ENCODE data around the gene CALCOCO2. TPM values are rescaled to one million over a fixed set of nuclear protein-coding genes. Genes with fewer than 3 reads are reported as not detected.

The CALCOCO2 gene
- total and polyA plus RNA-seq, 2 of the 13 experiments (the other 11 are each of a cell fraction or from before 2014, with no cell fraction given) = 72.9 to 111 TPM

GRCh38 chr17:48814504-48814903 lies 16.3 kb upstream of the CALCOCO2 start (continued):
- TF ChIP-seq CTCF (CRISPR knock-in tag; IDR thresholded peaks at IDR 0.05) (peak; percentile 85), BCLAF1 (IDR thresholded peaks at IDR 0.05) (no peak), E2F2 (CRISPR knock-in tag; IDR thresholded peaks at IDR 0.05; ENCODE audit: borderline replicate concordance) (no peak), ZNF616 (CRISPR knock-in tag; IDR thresholded peaks at IDR 0.05; ENCODE audit: low read depth) (no peak), HOXA7 (CRISPR knock-in tag; IDR thresholded peaks at IDR 0.05) (no peak), SCMH1 (CRISPR knock-in tag; IDR thresholded peaks at IDR 0.05; ENCODE audit: borderline replicate concordance) (no peak), ZNF121 (CRISPR knock-in tag; IDR thresholded peaks at IDR 0.05) (no peak), ZNF329 (CRISPR knock-in tag; IDR thresholded peaks at IDR 0.05; ENCODE audit: low read depth) (no peak), ZFP36 (IDR thresholded peaks at IDR 0.05; ENCODE audit: borderline replicate concordance, low read depth, low read length, partially characterized antibody) (no peak), E2F5 (CRISPR knock-in tag; conservative IDR thresholded peaks at IDR 0.05) (no peak), ZNF800 (CRISPR knock-in tag; IDR thresholded peaks at IDR 0.05) (no peak), ZSCAN29 (CRISPR knock-in tag; conservative IDR thresholded peaks at IDR 0.05) (peak; percentile 81; the same call in 1 of the 2 replicates), ZBED4 (CRISPR knock-in tag; IDR thresholded peaks at IDR 0.05; ENCODE audit: borderline replicate concordance) (peak; percentile 84; the same call in 1 of the 2 replicates), FOXA1 (IDR thresholded peaks at IDR 0.05) (no peak), FOXA1 (CRISPR knock-in tag; IDR thresholded peaks at IDR 0.05) (peak; percentile 26; the same call in 1 of the 2 replicates)
